ENCODE data around the gene SLC26A1. TPM values are rescaled to one million over a fixed set of nuclear protein-coding genes. Genes with fewer than 3 reads are reported as not detected.

The SLC26A1 gene
- total RNA-seq, 1 experiment from 2014 or later = 0.16 TPM

DNA sequence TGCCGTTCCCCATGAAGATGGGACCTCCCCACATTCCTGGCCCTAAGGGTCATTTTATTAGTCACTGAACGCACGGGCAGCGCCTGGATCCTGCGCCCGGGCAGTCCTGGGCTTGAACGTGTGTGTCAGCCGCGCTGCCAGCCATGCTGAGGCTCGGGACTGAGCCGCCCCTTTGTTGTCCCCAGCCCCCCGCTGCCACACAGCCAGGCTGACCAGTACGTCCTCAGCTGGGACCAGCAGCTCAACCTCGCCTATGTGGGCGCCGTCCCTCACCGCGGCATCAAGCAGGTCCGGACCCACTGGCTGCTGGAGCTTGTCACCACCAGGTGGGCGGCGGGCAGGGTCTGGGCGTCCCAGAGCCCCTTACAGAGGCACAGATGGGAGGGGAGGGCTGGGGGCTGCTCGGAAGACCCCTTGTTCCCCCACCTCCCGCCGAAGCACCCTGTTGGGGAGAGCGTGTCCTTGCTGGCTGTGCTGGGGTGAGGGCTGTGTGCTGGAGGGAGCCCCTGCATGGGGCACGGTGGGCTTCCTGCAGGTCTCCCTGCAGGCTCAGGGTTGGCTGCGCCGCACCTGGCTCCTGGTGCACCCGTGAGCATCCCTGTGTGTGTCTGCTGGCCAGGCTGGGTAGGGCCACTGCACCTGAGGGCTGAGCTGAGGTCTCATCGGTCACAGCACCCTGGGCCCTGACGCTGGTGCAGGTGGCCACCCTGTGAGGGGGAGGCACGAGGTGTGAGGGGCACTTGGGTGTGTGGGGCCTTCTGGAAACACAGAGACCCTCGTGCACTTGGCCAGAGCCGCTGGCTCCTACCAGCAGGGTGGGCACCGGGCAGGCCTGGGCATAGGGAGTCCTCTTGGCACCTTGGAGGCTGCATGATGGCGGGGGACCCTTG, 5.3 kb downstream of the SLC26A1 start:
- no peaks in the 10 kb centered on the region for H3K9me3 Mint-ChIP-seq (ENCODE audit: unreplicated experiment)
- H3K27ac Mint-ChIP-seq (ENCODE audit: low read depth, unreplicated experiment) = no peak overlapping the region
- no TSS peak for BruUV-seq (replicated peaks)
- no peaks in the 10 kb centered on the region for H3K4me1 Mint-ChIP-seq (ENCODE audit: insufficient read depth, unreplicated experiment)
- H3K27me3 Mint-ChIP-seq (ENCODE audit: insufficient read depth, unreplicated experiment) = no peaks in the 10 kb centered on the region
- H3K36me3 Mint-ChIP-seq (ENCODE audit: insufficient read depth, unreplicated experiment) = no peaks in the 10 kb centered on the region
- peak overlapping the region; percentile 84 for H3K4me3 Mint-ChIP-seq (ENCODE audit: unreplicated experiment)
- ChIA-PET CTCF (interaction anchor here (0.5 to 1.7 kb wide), 7 partner anchors 20 to 245 kb away, joined by 3 to 5 read pairs (median 3); no protein-coding TSS in a partner anchor), POLR2A (interaction anchor here (0.6 to 3.0 kb wide), 12 partner anchors 13 to 913 kb away, joined by 3 to 14 read pairs (median 3); partner anchors contain the start of genes DGKQ, FGFRL1, GAK and TMEM175)
- TF ChIP-seq, protein P1, sequence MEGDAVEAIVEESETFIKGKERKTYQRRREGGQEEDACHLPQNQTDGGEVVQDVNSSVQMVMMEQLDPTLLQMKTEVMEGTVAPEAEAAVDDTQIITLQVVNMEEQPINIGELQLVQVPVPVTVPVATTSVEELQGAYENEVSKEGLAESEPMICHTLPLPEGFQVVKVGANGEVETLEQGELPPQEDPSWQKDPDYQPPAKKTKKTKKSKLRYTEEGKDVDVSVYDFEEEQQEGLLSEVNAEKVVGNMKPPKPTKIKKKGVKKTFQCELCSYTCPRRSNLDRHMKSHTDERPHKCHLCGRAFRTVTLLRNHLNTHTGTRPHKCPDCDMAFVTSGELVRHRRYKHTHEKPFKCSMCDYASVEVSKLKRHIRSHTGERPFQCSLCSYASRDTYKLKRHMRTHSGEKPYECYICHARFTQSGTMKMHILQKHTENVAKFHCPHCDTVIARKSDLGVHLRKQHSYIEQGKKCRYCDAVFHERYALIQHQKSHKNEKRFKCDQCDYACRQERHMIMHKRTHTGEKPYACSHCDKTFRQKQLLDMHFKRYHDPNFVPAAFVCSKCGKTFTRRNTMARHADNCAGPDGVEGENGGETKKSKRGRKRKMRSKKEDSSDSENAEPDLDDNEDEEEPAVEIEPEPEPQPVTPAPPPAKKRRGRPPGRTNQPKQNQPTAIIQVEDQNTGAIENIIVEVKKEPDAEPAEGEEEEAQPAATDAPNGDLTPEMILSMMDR (IDR thresholded peaks at IDR 0.05; ENCODE audit: unreplicated experiment) = no peak
- intact Hi-C loops (cut with micrococcal nuclease) = loop anchor here (2.0 kb wide), 1 partner anchor 245 kb away; no protein-coding TSS in a partner anchor
- no peak for DNase-seq (ENCODE audit: unreplicated experiment)

DNA sequence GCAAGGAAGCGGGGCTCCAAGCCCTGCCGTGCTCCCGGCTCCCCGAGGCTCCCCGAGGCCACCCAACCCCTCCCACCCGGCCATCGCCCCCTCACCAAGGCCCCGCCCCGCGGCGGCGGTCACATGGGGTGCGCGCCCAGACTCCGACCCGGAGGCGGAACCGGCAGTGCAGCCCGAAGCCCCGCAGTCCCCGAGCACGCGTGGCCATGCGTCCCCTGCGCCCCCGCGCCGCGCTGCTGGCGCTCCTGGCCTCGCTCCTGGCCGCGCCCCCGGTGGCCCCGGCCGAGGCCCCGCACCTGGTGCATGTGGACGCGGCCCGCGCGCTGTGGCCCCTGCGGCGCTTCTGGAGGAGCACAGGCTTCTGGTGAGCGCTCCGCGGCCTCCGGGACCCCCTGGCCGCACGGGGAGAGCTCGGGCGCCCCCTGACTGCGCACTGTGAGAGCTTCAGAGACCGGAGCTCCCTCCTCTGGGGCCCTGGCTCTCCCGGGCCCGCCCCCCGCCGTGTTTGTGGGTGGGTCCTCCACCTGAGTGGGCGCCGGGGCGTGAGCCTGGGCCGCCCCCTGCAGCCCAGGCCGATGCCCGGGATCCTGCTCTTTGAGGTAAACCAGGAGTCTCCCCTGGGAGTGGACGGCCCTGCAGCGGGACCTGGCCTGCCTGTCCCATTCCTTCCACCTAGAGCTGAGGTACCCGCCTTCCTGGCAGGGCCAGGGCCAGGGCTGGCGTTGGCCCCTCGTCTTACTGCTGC, 6.2 kb downstream of the SLC26A1 start, which contains the start of gene IDUA:
TSS of gene IDUA (plus strand) at position 166 of the 745 bp plus-strand sequence. CDS start at position 207, 41 bp downstream.
- ChIA-PET CTCF (interaction anchor here (0.5 to 1.7 kb wide), 8 partner anchors 10 to 245 kb away, joined by 3 to 5 read pairs (median 3); no protein-coding TSS in a partner anchor), POLR2A (interaction anchor here (0.6 to 3.0 kb wide), 13 partner anchors 8 to 912 kb away, joined by 3 to 14 read pairs (median 3); partner anchors contain the start of genes DGKQ, FGFRL1, GAK and TMEM175)
- Mint-ChIP-seq H3K9me3 (ENCODE audit: unreplicated experiment) (no peaks in the 10 kb centered on the region), H3K4me1 (ENCODE audit: insufficient read depth, unreplicated experiment) (no peaks in the 10 kb centered on the region), H3K27ac (ENCODE audit: low read depth, unreplicated experiment) (no peak within 1 kb of the TSS), H3K4me3 (ENCODE audit: unreplicated experiment) (peak within 1 kb of the TSS; percentile 84), H3K27me3 (ENCODE audit: insufficient read depth, unreplicated experiment) (no peaks in the 10 kb centered on the region), H3K36me3 (ENCODE audit: insufficient read depth, unreplicated experiment) (no peaks in the 10 kb centered on the region)
- no TSS peak for BruUV-seq (replicated peaks)
- DNase-seq (ENCODE audit: unreplicated experiment) = peak; percentile 71
- TF ChIP-seq, protein P1 (IDR thresholded peaks at IDR 0.05; ENCODE audit: unreplicated experiment) = peak; percentile 40
- intact Hi-C loops (cut with micrococcal nuclease) = loop anchor here (2.0 kb wide), 1 partner anchor 244 kb away; no protein-coding TSS in a partner anchor

DNA sequence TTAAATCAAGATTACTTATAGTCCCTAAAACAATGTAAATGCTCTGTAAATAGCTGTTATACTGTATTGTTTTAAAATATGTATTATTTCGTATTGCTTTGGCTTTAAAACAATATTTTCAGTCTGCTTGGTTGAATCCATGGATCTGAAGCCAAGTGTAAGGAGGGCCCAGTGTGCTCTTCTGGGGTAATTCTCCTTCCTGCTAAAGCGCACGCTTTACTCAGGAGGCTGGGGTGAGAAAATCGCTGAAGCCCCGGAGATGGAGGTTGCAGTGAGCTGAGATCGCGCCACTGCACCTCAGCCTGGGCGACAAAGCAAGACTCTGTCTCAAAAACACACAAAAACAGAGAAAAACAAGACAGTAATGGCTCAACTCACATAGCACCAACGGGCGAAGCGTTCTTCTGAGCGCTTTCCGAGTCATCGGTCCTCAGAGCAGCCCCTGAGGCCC, 6.8 kb downstream of the SLC26A1 start:
- POLR2A ChIA-PET = interaction anchor here (1.0 to 3.0 kb wide), 5 partner anchors 8 to 376 kb away, joined by 3 to 14 read pairs (median 6); partner anchors contain the start of genes GAK and TMEM175
- intact Hi-C loops (cut with micrococcal nuclease) = loop anchor here (2.0 kb wide), 1 partner anchor 244 kb away; no protein-coding TSS in a partner anchor
- H3K4me1 Mint-ChIP-seq (ENCODE audit: insufficient read depth, unreplicated experiment) = no peaks in the 10 kb centered on the region
- TF ChIP-seq, protein P1 (IDR thresholded peaks at IDR 0.05; ENCODE audit: unreplicated experiment) = no peak
- H3K36me3 Mint-ChIP-seq (ENCODE audit: insufficient read depth, unreplicated experiment) = no peaks in the 10 kb centered on the region
- no TSS peak for BruUV-seq (replicated peaks)
- CTCF ChIA-PET = interaction anchor here (1.2 to 1.4 kb wide), 2 partner anchors 56 to 244 kb away, joined by 3 to 5 read pairs; no protein-coding TSS in a partner anchor
- H3K4me3 Mint-ChIP-seq (ENCODE audit: unreplicated experiment) = peak overlapping the region; percentile 84
- no peaks in the 10 kb centered on the region for H3K27me3 Mint-ChIP-seq (ENCODE audit: insufficient read depth, unreplicated experiment)
- H3K27ac Mint-ChIP-seq (ENCODE audit: low read depth, unreplicated experiment) = no peak overlapping the region
- no peaks in the 10 kb centered on the region for H3K9me3 Mint-ChIP-seq (ENCODE audit: unreplicated experiment)
- no peak for DNase-seq (ENCODE audit: unreplicated experiment)
